Measurements from ENCODE around the gene BRIP1.
"Not testable (repeated sequence)": the region's sequence is repeated elsewhere in the genome, so short reads cannot be mapped to it uniquely, and the experiment has no call there.

Gene BRIP1

GRCh38 chr17:61686113-61686512 lies 177.2 kb downstream of the BRIP1 start:
- DNase-seq, result no peak

GRCh38 chr17:61684818-61685217 lies 178.5 kb downstream of the BRIP1 start:
- no peak for DNase-seq

- DNase-seq, result no peak
These were observed 179.2 kb downstream of the BRIP1 start for GRCh38 chr17:61684172-61684571.

- no peak for DNase-seq
These were observed 179.9 kb downstream of the BRIP1 start for GRCh38 chr17:61683466-61683865.

GRCh38 chr17:61680921-61681320 lies 182.4 kb downstream of the BRIP1 start:
- DNase-seq, result no peak

- no peak for DNase-seq
These were observed 185.0 kb downstream of the BRIP1 start for GRCh38 chr17:61678339-61678738.

GRCh38 chr17:61677150-61677811 lies 186.0 kb downstream of the BRIP1 start:
- not testable (repeated sequence) for DNase-seq

- DNase-seq, result not testable (repeated sequence)
These were observed 186.8 kb downstream of the BRIP1 start for GRCh38 chr17:61676522-61676921.

GRCh38 chr17:61674609-61675008 lies 188.7 kb downstream of the BRIP1 start:
- not testable (repeated sequence) for DNase-seq

- not testable (repeated sequence) for DNase-seq
These were observed 190.1 kb downstream of the BRIP1 start for GRCh38 chr17:61673019-61673897.

- DNase-seq, result no peak
These were observed 191.2 kb downstream of the BRIP1 start for GRCh38 chr17:61672140-61672539.

GRCh38 chr17:61670691-61671090 lies 192.6 kb downstream of the BRIP1 start:
- no peak for DNase-seq

- no peak for DNase-seq
These were observed 193.8 kb downstream of the BRIP1 start for GRCh38 chr17:61669522-61669921.

- no peak for DNase-seq
These were observed 194.8 kb downstream of the BRIP1 start for GRCh38 chr17:61668486-61668885.

- not testable (repeated sequence) for DNase-seq
These were observed 196.8 kb downstream of the BRIP1 start for GRCh38 chr17:61666406-61667088.

- DNase-seq, result no peak
These were observed 200.0 kb downstream of the BRIP1 start for GRCh38 chr17:61663310-61663709.

GRCh38 chr17:61662741-61663140 lies 200.6 kb downstream of the BRIP1 start:
- DNase-seq, result no peak

GRCh38 chr17:61662186-61662585 lies 201.1 kb downstream of the BRIP1 start:
- no peak for DNase-seq

- no peak for DNase-seq
These were observed 202.4 kb downstream of the BRIP1 start for GRCh38 chr17:61660746-61661485.

GRCh38 chr17:61659437-61659836 lies 203.9 kb downstream of the BRIP1 start:
- no peak for DNase-seq

GRCh38 chr17:61658183-61658582 lies 205.1 kb downstream of the BRIP1 start:
- DNase-seq, result no peak

- no peak for DNase-seq
These were observed 206.0 kb downstream of the BRIP1 start for GRCh38 chr17:61657338-61657737.

GRCh38 chr17:61656721-61657217 lies 206.6 kb downstream of the BRIP1 start:
- no peak for DNase-seq

All from DMS79 treated with DMSO at 0.1 percent for 48 hours (cell line).